SU-DHL-6 (cell line): Measurements from ENCODE around the gene PTS.
A peak's percentile ranks its signal among the peaks of the same experiment; 100 is the strongest.

Source experiments
- H2AFZ ChIP-seq: fragments of 200-600 bp; sonication (generic); 2 replicates; pipeline ENCODE4 v1.6.1; 2014; ENCODE audit warnings: low read depth, mild to moderate bottlenecking, moderate library complexity, mixed read lengths, antibody characterized with exemption, low read length; ENCODE audit not compliant: severe bottlenecking
- H3F3A ChIP-seq: fragments of 200-600 bp; shearing (Covaris generic); 2 replicates; pipeline ENCODE4 v1.6.0; 2016; ENCODE audit warnings: antibody characterized with exemption, mild to moderate bottlenecking; ENCODE audit not compliant: insufficient read depth
- H3K27ac ChIP-seq: fragments of 200-600 bp; sonication (generic); 2 replicates; pipeline ENCODE4 v1.5.1; 2016; ENCODE audit warnings: low read depth, mild to moderate bottlenecking, low read length, moderate library complexity, mixed read lengths
- H3K27me3 ChIP-seq: fragments of 200-600 bp; sonication (generic), shearing (Covaris generic); 2 replicates; pipeline ENCODE4 v1.6.0; 2014; ENCODE audit warnings: mild to moderate bottlenecking, low read length
- H3K36me3 ChIP-seq: fragments of 200-600 bp; sonication (generic); 2 replicates; pipeline ENCODE4 v1.6.1; 2014; ENCODE audit warnings: mild to moderate bottlenecking, low read length, mixed read lengths
- H3K4me2 ChIP-seq: fragments of 300-600, 200-600 bp; shearing (Covaris generic), sonication (generic); 2 replicates; pipeline ENCODE4 v1.6.0; 2014; ENCODE audit warnings: low read length, low read depth, mild to moderate bottlenecking; ENCODE audit not compliant: poor library complexity, severe bottlenecking
- H3K4me3 ChIP-seq: fragments of 200-600 bp; sonication (generic); 2 replicates; pipeline ENCODE4 v1.5.1; 2014; ENCODE audit warnings: antibody characterized with exemption, low read length, mild to moderate bottlenecking, mixed read lengths; ENCODE audit not compliant: insufficient read depth, poor library complexity, severe bottlenecking
- H3K79me2 ChIP-seq: fragments of 200-600 bp; sonication (generic); 2 replicates; pipeline ENCODE4 v1.6.1; 2014; ENCODE audit warnings: mild to moderate bottlenecking, low read length, moderate library complexity; ENCODE audit not compliant: insufficient read depth
- H3K9ac ChIP-seq: fragments of 200-600 bp; sonication (generic); 2 replicates; pipeline ENCODE4 v1.7.0; 2014; ENCODE audit warnings: mild to moderate bottlenecking, low read length
- H3K9me2 ChIP-seq: fragments of 200-600 bp; sonication (generic); replicated peaks from 2 replicates; pipeline ENCODE4 v1.6.1; 2014; ENCODE audit warnings: low read length; ENCODE audit not compliant: insufficient read depth
- H3K9me3 ChIP-seq: fragments of 200-600 bp; sonication (generic); 2 replicates; pipeline ENCODE4 v1.6.1; 2014; ENCODE audit warnings: low read length, mixed read lengths; ENCODE audit not compliant: insufficient read depth
- H4K20me1 ChIP-seq: fragments of 200-600 bp; sonication (generic); 2 replicates; pipeline ENCODE4 v1.6.1; 2014; ENCODE audit warnings: low read depth, mild to moderate bottlenecking, antibody characterized with exemption, low read length, moderate library complexity, mixed read lengths
- EZH2phosphoT487 ChIP-seq: fragments of 200-600 bp; sonication (generic), shearing (Covaris generic); conservative IDR thresholded peaks from 2 replicates; pipeline ENCODE4 v1.6.1; 2018; ENCODE audit warnings: mild to moderate bottlenecking, antibody characterized with exemption, low read length, moderate library complexity, mixed read lengths
- TF ChIP-seq, protein P1 (sequence below): fragments of 200-600 bp; sonication (generic); IDR thresholded peaks from one replicate; pipeline ENCODE4 v1.5.1; 2017; ENCODE audit warnings: antibody characterized with exemption, mild to moderate bottlenecking, low read length, moderate library complexity; ENCODE audit not compliant: insufficient read depth, poor library complexity, severe bottlenecking

The PTS gene

DNA sequence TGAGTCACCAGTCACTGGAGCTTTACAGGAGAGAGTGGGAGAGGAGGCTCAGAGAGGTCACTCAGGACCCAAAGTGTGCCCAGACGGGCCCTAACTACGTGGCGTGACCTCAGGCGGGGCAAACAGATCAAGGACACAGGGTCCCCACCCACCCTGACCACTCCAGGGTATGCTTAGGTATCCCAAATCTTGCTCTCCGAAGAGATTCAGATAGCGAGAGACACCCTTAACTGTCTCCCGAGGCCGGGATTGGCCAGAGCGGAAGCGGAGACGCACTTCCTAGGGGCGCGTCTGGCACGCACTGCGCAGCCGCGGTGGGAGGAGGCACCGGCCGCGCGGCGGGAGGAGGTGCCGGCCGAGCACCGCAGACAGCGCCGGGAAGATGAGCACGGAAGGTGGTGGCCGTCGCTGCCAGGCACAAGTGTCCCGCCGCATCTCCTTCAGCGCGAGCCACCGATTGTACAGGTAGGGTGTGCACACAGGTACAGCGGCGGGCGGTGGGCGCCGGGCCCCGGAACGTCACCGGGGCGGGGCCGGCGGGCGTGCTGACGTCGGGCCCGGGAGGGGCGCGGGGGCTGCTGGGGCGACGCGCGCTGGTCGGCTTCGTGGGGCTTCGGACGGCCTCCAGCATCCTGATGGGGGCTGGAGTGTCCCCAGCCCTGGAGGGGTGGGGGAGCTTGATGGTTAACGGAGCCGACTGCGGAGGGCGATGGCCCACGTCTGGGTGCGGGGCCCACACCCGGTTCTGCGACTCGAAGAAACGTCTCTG is at the start of gene PTS:
Gene PTS, plus strand, starts transcription at position 367 of the 769 bp plus-strand sequence. Its CDS starts 16 bp downstream, at position 383.
- no peaks in the 10 kb centered on the region for H3F3A ChIP-seq
- peak within 1 kb of the TSS; percentile 94 for H3K4me3 ChIP-seq
- H3K9me2 ChIP-seq: no peaks in the 10 kb centered on the region
- H3K4me2 ChIP-seq: peak within 1 kb of the TSS; percentile 100
- peak within 1 kb of the TSS; percentile 89 for H3K9ac ChIP-seq
- no peaks in the 10 kb centered on the region for H3K27me3 ChIP-seq
- H3K27ac ChIP-seq: peak within 1 kb of the TSS; percentile 78
- H3K9me3 ChIP-seq: no peaks in the 10 kb centered on the region
- peaks cover 25% of the 10 kb centered on the region for H3K79me2 ChIP-seq
- TF ChIP-seq EZH2phosphoT487: no peak
- TF ChIP-seq, protein P1, sequence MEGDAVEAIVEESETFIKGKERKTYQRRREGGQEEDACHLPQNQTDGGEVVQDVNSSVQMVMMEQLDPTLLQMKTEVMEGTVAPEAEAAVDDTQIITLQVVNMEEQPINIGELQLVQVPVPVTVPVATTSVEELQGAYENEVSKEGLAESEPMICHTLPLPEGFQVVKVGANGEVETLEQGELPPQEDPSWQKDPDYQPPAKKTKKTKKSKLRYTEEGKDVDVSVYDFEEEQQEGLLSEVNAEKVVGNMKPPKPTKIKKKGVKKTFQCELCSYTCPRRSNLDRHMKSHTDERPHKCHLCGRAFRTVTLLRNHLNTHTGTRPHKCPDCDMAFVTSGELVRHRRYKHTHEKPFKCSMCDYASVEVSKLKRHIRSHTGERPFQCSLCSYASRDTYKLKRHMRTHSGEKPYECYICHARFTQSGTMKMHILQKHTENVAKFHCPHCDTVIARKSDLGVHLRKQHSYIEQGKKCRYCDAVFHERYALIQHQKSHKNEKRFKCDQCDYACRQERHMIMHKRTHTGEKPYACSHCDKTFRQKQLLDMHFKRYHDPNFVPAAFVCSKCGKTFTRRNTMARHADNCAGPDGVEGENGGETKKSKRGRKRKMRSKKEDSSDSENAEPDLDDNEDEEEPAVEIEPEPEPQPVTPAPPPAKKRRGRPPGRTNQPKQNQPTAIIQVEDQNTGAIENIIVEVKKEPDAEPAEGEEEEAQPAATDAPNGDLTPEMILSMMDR: no peak
- peak within 1 kb of the TSS; percentile 85 for H2AFZ ChIP-seq
- H3K36me3 ChIP-seq: peaks cover 6% of the 10 kb centered on the region; the same call in 1 of the 2 replicates
- H4K20me1 ChIP-seq: no peaks in the 10 kb centered on the region

DNA sequence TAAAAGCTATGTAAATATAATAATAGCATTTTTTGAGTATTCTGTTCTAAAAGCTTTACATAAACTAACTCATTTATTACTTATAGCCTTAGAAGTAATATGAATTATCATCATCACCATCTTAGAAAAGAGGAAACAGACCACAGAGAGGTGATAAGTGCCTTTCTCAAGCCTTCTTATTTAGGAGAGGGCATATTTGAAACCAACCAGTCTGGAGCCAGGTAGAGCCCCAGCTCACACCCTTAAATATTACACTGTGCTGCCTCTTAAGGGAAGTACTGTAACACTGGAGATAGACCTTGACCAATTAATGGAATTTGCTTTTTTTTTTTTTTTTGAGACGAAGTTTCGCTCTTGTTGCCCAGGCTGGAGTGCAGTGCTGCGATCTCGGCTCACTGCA is 48.6 kb upstream of the PTS start:
- no peak for TF ChIP-seq EZH2phosphoT487
- TF ChIP-seq, protein P1: no peak
- H3K27me3 ChIP-seq: no peaks in the 10 kb centered on the region
- no peaks in the 10 kb centered on the region for H3K9me2 ChIP-seq
- H3K9ac ChIP-seq: no peak overlapping the region
- H3F3A ChIP-seq: no peaks in the 10 kb centered on the region
- H3K4me2 ChIP-seq: no peak overlapping the region
- H3K79me2 ChIP-seq: no peaks in the 10 kb centered on the region
- H3K9me3 ChIP-seq: no peaks in the 10 kb centered on the region
- H3K36me3 ChIP-seq: no peaks in the 10 kb centered on the region
- H4K20me1 ChIP-seq: no peaks in the 10 kb centered on the region
- no peak overlapping the region for H3K4me3 ChIP-seq
- no peak overlapping the region for H3K27ac ChIP-seq
- H2AFZ ChIP-seq: no peak overlapping the region

DNA sequence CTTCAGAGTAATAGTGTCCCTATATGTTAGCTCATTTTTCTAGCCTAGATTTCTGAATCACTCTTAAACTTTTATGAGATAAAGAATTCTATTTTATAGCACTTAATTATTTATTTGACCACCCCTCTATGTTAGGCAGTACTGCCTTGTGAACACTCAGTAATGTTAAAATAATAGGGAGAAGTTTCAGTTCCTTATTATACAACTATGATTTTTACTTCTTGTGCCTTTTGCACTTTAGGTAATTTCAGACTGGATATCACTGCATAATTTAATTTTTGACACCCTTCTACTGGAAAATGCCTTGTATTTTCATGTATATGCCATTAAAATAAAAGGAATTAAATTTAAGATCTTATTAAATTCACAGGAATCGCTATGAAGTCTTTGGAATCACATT is 47.8 kb upstream of the PTS start:
- Histone ChIP-seq H3K9me2 (no peaks in the 10 kb centered on the region), H2AFZ (no peak overlapping the region), H3K4me3 (no peak overlapping the region), H3K36me3 (no peaks in the 10 kb centered on the region), H3K4me2 (no peak overlapping the region), H3F3A (no peaks in the 10 kb centered on the region), H3K9me3 (no peaks in the 10 kb centered on the region), H4K20me1 (no peaks in the 10 kb centered on the region), H3K27me3 (no peaks in the 10 kb centered on the region), H3K79me2 (no peaks in the 10 kb centered on the region), H3K9ac (no peak overlapping the region), H3K27ac (no peak overlapping the region)
- TF ChIP-seq EZH2phosphoT487: no peak
- TF ChIP-seq, protein P1: no peak
